Left lung (tissue), 10 donors: Measurements from ENCODE around the gene CCDC54. TPM values are rescaled to one million over a fixed set of nuclear protein-coding genes. Genes with fewer than 3 reads are reported as not detected.

Experiments
- ATAC-seq: fragments of 200-7000 bp; cut with Tn5 transposase; one replicate; pipeline ENCODE4 v1.9.1; 2020; ENCODE audit warnings: moderate library complexity
- DNase-seq, 4 donors: peaks; one replicate each; pipeline ENCODE4 v3.0.0-alpha.2; 2013 to 2020
- H3K27ac ChIP-seq, 2 donors: fragments of 200-600 bp; sonication (generic) in 1 of 2; one replicate each; pipeline versions ENCODE4 v1.5.0 to v1.8.0; 2020 to 2021
- H3K27me3 ChIP-seq, 2 donors: fragments of 200-600 bp; sonication (generic) in 1 of 2; one replicate each; pipeline versions ENCODE4 v1.5.0 to v1.8.0; 2020 to 2021
- H3K36me3 ChIP-seq, 2 donors: fragments of 200-600 bp; sonication (generic) in 1 of 2; one replicate each; pipeline versions ENCODE4 v1.5.0 to v1.8.0; 2020 to 2021
- H3K4me1 ChIP-seq, 2 donors: fragments of 200-600 bp; one replicate each; pipeline ENCODE4 v1.8.0; 2021
- H3K4me3 ChIP-seq, 2 donors: fragments of 200-600 bp; sonication (generic) in 1 of 2; one replicate each; pipeline versions ENCODE4 v1.5.0 to v1.8.0; 2020 to 2021; ENCODE audit warnings: mild to moderate bottlenecking in 1 of 2
- H3K9me3 ChIP-seq, 2 donors: fragments of 200-600 bp; sonication (generic) in 1 of 2; one replicate each; pipeline versions ENCODE4 v1.5.0 to v1.8.0; 2020 to 2021
- intact Hi-C, 2 donors: fragments of 100-400 bp; cut with DNase I; formaldehyde crosslinking; loops; one replicate each; pipeline versions ENCODE4 v1.11.2 to v1.14.2; 2022
- polyA plus RNA-seq, 6 donors: library from polyadenylated mRNA; unstranded; fragments of 120-200 nt; gene quantifications; one replicate each; pipeline ENCODE4 v1.2.1, GENCODE V29; 2013; ENCODE audit not compliant: insufficient read length in 6 of 6
- total RNA-seq, 2 donors: library from RNA; stranded (reverse); fragmentation: NEBNext Ultra II Directional; extraction: Animal tissue kit (Norgen Biotek cat#: 25700); gene quantifications; one replicate each; pipeline ENCODE4 v1.2.1, GENCODE V29; 2021
- TF ChIP-seq, protein P1 (sequence below), 2 donors: fragments of 200-600 bp; sonication (generic) in 1 of 2; IDR thresholded peaks; one replicate each; pipeline versions ENCODE4 v1.5.0 to v1.8.0; 2021; ENCODE audit warnings: antibody characterized with exemption in 2 of 2
- donor health status: DM: no; HTN: yes; CAD: no.
- donor health status: DM: no; HTN: no; CAD: no.

CCDC54 gene
- total and polyA plus RNA-seq, 8 donors, result 0.13 to 0.18 (median 0.15) TPM; not detected in 4

DNA sequence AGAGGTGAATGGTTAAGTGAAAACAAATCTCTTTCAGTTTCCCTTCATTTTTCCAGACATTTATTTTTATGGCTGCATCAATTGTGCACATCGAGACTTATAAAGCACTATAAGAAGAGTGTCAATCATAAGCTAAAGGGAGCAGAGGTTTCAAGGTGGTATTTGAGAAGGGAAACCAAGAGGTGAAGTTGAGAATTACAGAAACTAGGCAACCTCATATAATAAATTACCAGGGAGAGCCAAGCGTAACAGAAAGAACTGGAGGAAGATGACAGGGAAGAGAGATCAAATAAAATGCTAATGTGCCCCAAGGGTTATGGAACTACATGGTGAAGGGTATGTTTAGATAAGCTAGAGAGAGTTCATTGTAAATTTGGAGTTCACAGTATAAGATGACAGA lies 6.3 kb upstream of the CCDC54 start:
- Histone ChIP-seq H3K36me3 (no peaks in the 10 kb centered on the region), H3K27me3 (no peaks in the 10 kb centered on the region), H3K9me3 (no peaks in the 10 kb centered on the region), H3K4me1 (no peaks in the 10 kb centered on the region), H3K4me3 (no peak overlapping the region), H3K27ac (no peak overlapping the region)
- TF ChIP-seq, protein P1, sequence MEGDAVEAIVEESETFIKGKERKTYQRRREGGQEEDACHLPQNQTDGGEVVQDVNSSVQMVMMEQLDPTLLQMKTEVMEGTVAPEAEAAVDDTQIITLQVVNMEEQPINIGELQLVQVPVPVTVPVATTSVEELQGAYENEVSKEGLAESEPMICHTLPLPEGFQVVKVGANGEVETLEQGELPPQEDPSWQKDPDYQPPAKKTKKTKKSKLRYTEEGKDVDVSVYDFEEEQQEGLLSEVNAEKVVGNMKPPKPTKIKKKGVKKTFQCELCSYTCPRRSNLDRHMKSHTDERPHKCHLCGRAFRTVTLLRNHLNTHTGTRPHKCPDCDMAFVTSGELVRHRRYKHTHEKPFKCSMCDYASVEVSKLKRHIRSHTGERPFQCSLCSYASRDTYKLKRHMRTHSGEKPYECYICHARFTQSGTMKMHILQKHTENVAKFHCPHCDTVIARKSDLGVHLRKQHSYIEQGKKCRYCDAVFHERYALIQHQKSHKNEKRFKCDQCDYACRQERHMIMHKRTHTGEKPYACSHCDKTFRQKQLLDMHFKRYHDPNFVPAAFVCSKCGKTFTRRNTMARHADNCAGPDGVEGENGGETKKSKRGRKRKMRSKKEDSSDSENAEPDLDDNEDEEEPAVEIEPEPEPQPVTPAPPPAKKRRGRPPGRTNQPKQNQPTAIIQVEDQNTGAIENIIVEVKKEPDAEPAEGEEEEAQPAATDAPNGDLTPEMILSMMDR (IDR thresholded peaks at IDR 0.05), result no peak
- intact Hi-C loops, result no loop called here
- ATAC-seq (no peak), DNase-seq (no peak)

DNA sequence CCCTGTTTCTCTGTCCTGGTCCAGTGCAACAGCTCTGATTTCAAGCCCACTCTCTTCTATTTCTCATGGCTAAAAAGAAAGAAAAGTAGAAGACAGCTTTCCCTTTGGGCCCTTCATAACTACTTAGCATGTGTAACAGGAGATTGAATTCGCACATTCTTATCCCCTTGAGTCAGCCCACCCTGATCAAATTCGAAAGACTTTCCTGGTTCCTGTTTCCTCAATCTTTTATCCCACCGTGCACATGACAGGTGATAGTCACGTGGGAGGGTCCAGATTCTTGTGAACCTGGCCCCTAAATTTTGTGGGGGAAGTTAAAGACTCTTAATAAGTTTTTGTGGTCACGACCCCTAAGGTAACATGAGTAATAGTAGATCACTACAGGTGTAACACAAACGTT lies 4.7 kb upstream of the CCDC54 start:
- Histone ChIP-seq H3K4me1 (no peaks in the 10 kb centered on the region), H3K9me3 (no peaks in the 10 kb centered on the region), H3K4me3 (no peak overlapping the region), H3K36me3 (no peaks in the 10 kb centered on the region), H3K27ac (no peak overlapping the region), H3K27me3 (no peaks in the 10 kb centered on the region)
- ATAC-seq (no peak), DNase-seq (no peak)
- intact Hi-C loops, result no loop called here
- TF ChIP-seq, protein P1 (IDR thresholded peaks at IDR 0.05), result no peak

DNA sequence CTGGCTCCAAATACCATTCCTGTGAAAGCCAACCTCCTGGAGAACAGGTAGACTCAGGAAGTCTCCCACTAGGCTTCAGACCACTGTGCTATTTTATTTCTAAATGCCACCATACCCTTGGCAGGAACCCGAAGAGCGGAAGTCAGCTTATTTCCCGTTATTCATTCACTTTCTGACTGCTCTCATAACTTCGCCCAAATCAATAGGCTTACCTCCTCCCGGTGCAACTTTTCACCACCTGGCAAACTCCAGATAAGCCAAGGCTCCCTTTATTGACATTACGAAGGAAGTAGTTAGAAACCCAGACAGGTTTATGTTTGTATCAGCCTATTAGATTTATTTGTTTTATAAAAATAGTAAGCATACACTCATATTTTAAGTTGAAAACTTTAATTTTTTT lies 3.3 kb upstream of the CCDC54 start:
- ATAC-seq (no peak), DNase-seq (no peak)
- Histone ChIP-seq H3K4me1 (no peaks in the 10 kb centered on the region), H3K27ac (no peak overlapping the region), H3K36me3 (no peaks in the 10 kb centered on the region), H3K9me3 (no peaks in the 10 kb centered on the region), H3K27me3 (no peaks in the 10 kb centered on the region), H3K4me3 (no peak overlapping the region)
- intact Hi-C loops, result no loop called here
- TF ChIP-seq, protein P1 (IDR thresholded peaks at IDR 0.05), result no peak

DNA sequence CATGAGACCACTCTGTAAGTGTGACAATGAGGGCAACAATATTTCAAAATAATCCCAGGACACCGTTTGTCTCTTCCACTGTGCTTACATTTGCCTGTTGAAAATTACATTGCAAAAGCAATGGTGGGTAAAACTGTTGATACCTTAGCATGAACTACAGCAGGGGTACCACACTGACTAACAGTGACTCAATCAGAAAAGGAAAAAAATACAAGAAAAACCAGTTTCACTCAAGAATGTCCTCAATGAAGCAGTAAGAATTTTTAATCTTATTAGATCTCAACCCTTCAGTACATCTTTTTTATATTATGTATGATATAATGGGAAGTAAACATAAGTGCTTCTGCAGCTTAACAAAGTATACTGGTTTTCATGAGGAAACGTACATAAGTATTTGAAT lies 1.6 kb upstream of the CCDC54 start:
- no peaks in the 10 kb centered on the region for H3K9me3 ChIP-seq
- no peaks in the 10 kb centered on the region for H3K36me3 ChIP-seq
- ATAC-seq (no peak), DNase-seq (no peak)
- no peaks in the 10 kb centered on the region for H3K4me1 ChIP-seq
- intact Hi-C loops, result no loop called here
- TF ChIP-seq, protein P1 (IDR thresholded peaks at IDR 0.05), result no peak
- H3K27ac ChIP-seq, result no peak overlapping the region
- no peaks in the 10 kb centered on the region for H3K27me3 ChIP-seq
- no peak overlapping the region for H3K4me3 ChIP-seq

DNA sequence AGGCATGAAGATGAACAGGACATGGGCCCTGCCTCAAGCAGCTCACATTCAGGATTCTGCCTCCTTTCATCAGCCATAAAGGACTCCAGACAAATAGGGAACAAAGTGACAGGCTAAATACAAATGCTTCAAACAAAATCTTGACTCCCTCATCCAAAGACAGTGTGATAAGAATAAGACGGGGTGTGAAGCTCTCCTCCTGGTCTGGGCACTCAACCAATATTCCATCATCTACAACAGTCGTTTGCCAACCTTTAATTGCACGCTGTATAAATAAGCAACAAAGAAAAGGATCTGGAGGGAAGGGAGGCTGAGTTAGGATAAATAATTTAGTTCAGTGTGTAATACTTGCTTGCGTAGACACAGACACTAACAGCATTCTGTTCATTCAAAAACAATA lies 5.4 kb downstream of the CCDC54 start:
- intact Hi-C loops, result no loop called here
- no peak for DNase-seq
- H3K4me1 ChIP-seq, result no peaks in the 10 kb centered on the region
- TF ChIP-seq, protein P1 (IDR thresholded peaks at IDR 0.05), result no peak
- H3K27ac ChIP-seq, result no peak overlapping the region
- H3K36me3 ChIP-seq, result no peaks in the 10 kb centered on the region
- H3K27me3 ChIP-seq, result no peaks in the 10 kb centered on the region
- H3K4me3 ChIP-seq, result no peak overlapping the region
- no peaks in the 10 kb centered on the region for H3K9me3 ChIP-seq
- ATAC-seq, result no peak
